Transverse colon (tissue), 4 donors: ENCODE data around the gene LMX1B.

Source experiments
- POLR2AphosphoS5 ChIP-seq, 3 donors: sonication (generic); formaldehyde crosslinking; IDR thresholded peaks; one replicate each; pipeline ENCODE4 v1.6.1; 2016; ENCODE audit warnings: antibody characterized with exemption in 3 of 3
- TF ChIP-seq, protein P1 (sequence below), 5 experiments: fragments of 200-600 bp in 3 of 5; fragments of 450-650 bp in 2 of 5; sonication (generic) in 3 of 5; IDR thresholded peaks; 1 replicate in 2 of 5; 2 replicates in 3 of 5; pipeline ENCODE4 v1.5.1; 2016 to 2017; ENCODE audit warnings: antibody characterized with exemption in 5 of 5, inconsistent platforms in 3 of 5, mild to moderate bottlenecking in 2 of 5, moderate library complexity in 1 of 5

DNA sequence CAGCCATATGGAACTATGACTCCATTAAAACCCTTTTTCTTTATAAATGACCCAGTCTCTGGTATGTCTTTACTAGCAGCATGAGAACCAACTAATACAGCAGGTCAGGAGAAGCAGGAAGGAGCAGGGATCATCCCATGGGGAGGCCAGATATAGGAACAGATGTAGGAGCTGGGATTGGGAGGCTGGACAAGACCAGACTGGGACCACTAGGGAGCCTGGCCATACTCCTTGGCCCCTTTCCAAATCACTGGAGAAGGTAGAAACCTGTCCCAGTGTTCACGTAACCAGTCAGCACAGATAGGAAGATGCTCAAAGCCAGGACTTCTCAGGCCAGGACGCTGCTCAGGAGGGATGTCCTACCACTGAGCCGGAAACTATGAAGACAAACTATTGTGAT, 95.5 kb downstream of the LMX1B start:
- TF ChIP-seq, protein P1, sequence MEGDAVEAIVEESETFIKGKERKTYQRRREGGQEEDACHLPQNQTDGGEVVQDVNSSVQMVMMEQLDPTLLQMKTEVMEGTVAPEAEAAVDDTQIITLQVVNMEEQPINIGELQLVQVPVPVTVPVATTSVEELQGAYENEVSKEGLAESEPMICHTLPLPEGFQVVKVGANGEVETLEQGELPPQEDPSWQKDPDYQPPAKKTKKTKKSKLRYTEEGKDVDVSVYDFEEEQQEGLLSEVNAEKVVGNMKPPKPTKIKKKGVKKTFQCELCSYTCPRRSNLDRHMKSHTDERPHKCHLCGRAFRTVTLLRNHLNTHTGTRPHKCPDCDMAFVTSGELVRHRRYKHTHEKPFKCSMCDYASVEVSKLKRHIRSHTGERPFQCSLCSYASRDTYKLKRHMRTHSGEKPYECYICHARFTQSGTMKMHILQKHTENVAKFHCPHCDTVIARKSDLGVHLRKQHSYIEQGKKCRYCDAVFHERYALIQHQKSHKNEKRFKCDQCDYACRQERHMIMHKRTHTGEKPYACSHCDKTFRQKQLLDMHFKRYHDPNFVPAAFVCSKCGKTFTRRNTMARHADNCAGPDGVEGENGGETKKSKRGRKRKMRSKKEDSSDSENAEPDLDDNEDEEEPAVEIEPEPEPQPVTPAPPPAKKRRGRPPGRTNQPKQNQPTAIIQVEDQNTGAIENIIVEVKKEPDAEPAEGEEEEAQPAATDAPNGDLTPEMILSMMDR (IDR thresholded peaks at IDR 0.05), result no peak
- no peak for TF ChIP-seq POLR2AphosphoS5 (IDR thresholded peaks at IDR 0.05)
